ENCODE measurements around the gene DOCK10. TPM values are rescaled to one million over a fixed set of nuclear protein-coding genes. Genes with fewer than 3 reads are reported as not detected.

The DOCK10 gene
- total RNA-seq, 1 experiment from 2014 or later = 65.3 TPM

GRCh38 chr2:224722250-224722649, 320.0 kb downstream of the DOCK10 start:
- DNase-seq (ENCODE audit: low read depth) = peak; percentile 32

GRCh38 chr2:224716921-224717320, 325.3 kb downstream of the DOCK10 start:
- DNase-seq (ENCODE audit: low read depth) = no peak

GRCh38 chr2:224716201-224716600, 326.1 kb downstream of the DOCK10 start, which contains the start of gene CCDC195:
Gene CCDC195 (minus strand): TSS chr2:224716365. CDS start chr2:224716365, 0 bp downstream.
- DNase-seq (ENCODE audit: low read depth) = no peak
